ENCODE results near the gene VAC14.

Gene VAC14

GRCh38 chr16:70703041-70703834 is 97.7 kb downstream of the VAC14 start:
- DNase-seq = no peak

DNA sequence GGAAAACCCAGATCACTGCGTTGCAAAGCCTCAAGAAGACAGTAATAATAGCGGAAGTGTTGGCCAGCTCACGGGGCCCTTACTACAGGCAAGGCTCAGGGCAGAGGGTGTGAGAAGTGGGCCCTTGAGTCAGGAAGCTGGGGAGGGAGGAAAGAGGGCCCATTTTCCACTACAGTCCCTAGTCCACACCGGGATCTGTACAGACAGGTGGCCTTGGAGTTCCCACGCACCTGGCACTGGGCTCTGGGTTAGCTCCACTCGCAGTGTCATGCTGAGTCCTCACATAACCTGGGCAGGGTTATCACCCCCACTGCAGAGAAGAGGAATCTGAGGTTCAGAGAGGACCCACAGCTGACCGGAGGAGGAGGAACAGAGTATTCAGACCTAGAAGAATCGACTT is 98.3 kb downstream of the VAC14 start:
- no peak for DNase-seq

GRCh38 chr16:70701998-70702397 is 99.0 kb downstream of the VAC14 start:
- no peak for DNase-seq

DNA sequence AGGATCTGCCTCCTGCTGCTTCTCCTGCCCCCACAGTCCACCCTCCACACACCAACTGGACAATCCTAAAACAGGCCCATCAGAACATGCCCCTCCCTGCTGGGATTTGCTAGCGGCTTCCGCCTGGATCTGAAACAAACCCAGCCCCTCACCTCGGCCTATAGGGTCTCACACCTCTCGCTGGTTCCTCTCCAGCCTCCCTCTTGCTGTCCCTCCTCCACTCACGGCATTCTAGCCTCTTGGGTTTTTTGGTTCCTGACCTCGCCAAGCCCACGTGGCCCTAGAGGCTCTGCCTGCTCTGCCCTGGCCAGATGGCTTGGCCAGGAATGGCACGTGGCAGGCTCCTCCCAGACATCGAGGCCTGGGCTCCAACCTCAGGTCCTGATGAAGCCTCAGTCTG is 99.4 kb downstream of the VAC14 start:
- no peak for DNase-seq

DNA sequence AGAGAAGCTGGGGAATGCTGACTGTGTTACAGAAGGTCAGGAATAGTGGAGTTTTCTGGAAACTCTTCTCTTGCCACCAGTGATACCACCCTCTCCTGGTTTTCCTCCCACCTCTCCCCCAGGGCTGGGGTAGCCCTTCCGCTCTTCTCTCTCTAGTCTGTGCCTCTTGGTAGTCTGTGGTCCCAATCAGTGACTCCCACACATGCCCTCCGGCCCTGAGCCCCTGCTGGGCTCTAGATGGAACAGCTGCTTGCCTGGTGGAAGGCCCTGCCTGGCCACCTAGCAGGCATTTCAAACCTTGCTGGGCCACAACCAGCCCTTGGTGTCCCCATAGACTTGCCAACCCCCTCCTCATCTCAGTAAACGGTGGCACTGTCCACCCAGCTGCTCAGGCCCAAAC is 99.9 kb downstream of the VAC14 start:
- DNase-seq = no peak

DNA sequence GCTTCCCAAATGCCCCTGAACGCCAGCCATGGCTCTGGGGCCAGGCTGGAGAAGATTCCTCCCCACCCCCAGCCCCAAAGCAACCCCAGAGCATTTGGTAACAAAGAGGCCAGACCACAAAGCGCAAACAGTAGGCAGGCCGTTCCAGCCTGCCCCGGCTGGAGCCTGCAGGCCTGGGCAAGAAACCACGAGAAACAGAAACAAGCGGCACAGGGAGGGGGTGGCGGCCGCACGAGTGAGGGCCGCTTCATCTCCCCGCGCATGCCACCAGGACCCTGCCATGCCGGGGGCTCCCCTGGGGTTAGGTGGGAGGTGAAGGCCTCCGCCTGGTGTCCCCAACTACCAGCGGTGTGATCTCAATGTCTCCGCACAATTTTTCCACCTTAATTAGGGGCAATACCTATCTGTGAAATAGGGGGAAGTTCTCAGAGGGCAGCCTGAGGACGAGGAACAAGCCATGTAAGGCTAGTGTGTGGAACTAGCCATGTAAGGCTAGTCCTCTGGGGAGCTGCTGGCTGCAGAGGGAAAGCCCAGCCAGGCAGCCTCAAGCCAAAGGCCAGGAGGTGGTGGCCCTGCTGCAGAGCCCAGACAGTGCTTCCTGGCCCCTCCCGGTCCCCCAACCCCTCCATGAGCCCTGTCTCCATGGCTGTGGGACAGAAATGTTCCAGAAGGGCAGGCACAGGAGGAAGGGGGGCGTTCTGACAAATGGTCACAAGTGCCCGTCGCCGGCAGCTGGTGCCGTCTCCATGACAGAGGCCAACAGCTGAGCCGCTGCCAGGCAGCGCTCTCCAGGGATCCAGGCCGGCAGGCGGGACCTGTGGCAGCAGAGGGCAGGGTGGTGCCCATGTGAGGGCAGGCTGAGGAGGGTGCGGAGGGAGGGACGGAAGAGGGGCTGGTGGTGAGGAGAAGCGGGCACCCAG is 100.6 kb downstream of the VAC14 start:
- no peak for DNase-seq

DNA sequence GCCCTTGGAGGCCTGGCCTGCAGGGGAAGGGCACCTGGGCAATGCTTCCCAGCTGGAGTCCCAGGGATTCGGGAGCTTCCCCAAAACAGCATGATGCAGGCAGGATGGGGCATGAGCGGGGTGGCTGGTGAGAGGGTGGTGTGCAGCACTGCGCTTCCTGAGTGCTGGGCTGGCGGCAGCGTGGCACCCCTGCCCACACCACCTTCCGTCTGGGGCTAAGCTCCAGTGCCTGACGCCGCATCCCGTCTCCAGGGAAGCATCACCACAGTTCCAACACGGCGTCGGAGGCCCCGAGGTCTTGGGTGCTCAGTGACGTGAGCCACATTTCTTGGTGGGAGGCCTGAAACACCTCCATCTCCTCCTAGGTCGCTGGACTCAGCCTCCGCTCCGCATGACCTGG is 101.3 kb downstream of the VAC14 start:
- DNase-seq = no peak

DNA sequence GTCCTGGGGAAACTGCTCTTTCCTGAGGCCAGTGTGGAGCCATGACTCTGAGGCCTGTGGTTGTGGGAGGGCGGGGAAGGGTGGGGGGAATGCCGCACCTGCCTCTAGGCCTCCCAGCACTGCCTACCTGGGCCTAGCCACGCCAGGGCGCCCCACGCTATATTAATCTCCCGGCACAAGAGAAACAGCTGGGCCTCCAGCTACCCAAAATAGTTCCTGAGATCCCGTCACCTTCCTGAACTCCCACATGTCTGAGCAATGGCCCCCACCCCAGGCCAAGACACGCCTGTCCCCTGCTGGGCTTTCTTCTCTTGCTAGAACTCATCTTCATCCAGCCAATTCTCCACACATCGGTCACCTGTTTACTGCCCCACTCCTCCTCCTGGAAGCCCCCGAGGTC is 102.1 kb downstream of the VAC14 start:
- no peak for DNase-seq

DNA sequence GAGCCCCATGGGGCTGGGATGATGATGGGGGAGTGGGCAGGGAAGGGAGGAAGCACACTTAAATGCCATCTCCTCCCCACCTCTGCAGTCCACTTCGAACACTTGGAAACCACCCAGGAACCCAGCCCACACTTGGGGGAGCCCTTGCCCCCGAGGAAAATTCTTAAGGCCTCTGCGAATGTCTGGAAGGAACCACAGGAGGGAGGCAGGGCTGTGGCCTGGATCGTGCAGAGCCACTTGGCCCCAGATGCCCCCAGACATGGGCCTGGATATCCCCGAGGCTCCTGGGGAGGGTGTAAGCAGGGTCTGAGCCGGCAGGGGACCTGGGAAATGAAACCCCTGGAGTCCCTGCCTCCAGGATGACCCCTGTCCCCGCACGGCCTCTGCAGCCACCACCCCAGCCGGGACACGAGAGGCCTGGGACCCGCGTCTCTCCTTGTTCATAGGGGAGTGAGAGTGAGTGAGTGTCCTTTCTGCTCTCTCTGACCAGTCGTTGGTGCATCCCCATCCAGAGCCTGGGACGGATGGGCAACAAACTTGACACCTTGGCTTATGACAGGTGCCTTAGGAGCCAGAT is 103.3 kb downstream of the VAC14 start:
- DNase-seq = no peak

GRCh38 chr16:70696952-70697593 is 103.9 kb downstream of the VAC14 start:
- DNase-seq = peak in 1 of 2 donors; percentile 13

GRCh38 chr16:70696355-70696754 is 104.6 kb downstream of the VAC14 start:
- DNase-seq = no peak

DNA sequence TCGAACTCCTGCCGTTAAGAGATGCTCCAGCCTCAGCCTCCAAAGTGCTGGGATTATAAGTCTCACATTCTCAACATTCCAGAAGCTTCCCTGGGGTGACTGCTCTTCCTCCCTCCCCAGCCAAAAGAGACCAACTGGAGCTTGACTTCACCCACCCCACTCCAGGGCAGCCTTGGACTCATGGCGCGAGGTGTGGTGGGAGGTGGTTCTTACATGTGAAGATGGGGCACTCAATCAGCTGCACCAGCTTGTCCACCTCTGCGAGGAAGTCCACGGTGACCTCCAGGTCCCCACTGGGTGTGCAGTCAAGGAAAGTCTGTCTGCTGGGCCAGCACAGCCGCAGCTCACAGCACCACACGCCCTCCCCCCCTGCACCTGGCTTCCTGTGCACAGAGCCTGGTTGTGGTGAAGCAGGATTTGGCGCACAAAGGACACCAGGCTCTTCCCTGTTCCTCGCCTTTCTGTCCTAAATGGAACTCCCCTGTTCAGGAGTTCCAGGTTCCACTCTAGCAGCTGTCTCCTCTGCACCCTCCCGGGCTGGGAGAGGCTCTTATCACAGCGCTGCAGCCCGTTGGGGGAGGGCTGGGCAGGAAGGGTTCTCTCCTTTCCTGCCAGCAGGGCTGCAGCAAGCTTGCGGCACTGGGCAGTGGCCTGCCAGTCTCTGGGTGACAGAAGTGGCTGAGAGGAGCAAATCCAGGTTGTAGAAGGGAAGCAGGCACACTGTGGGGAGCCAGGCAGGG is 105.5 kb downstream of the VAC14 start:
- no peak for DNase-seq

DNA sequence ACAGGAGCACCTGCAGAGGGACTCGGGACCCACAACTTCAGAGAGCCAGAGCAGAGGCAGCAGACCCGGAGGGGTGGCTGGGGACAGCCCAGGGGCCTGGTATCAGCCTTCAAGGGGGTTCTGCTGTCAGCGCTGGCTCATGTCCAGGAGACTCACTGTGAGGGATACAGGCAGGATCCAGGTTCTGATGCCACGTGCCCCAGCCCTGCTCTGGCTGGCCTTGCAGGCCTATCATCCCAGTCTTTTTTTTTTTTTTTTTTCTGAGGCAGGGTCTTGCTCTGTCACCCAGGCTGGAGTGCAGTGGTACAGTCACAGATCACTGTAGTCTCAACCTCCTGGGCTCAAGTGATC is 106.1 kb downstream of the VAC14 start:
- no peak for DNase-seq

- DNase-seq = no peak
Measured at GRCh38 chr16:70694088-70694867, 106.7 kb downstream of the VAC14 start.

DNA sequence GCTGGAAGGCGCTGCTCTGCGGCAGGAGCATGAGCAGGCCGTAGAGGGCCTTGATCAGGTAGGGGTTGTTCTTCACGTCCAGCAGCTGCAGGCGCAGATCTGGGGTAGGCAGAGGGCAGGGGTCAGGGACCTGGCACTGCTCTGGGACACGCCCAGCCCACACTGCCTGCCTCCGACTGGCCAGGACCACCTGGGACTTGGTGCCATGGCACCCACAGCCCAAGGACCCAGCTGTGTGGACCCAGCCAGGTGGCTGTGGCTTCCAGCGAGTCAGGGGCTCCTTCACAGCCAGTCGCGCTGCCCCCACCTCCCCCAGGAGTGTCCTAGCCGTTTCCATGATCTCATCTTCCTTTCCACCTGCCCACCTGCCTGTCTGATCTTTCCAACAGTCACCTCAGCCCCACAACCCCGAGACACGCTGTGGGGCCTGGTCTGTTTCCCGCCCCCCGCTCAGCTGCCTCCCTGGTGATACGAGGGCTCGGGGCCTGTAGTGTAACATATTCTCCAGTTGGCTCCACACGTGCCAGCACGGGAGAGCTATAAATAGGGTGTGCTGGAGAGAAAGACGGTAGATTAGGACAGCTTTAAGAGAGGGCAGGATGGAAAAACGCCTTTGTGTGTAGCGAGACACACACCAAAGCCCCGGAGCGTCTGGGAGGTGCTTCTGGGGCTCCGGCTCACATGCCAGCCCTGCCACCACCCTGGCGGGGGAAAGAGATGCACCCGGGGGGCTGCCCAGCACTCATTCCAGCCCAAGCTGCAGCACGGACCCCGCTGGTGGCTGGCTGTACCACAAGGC is 107.9 kb downstream of the VAC14 start:
- no peak for DNase-seq

- no peak for DNase-seq
Measured at GRCh38 chr16:70692130-70692872, 108.7 kb downstream of the VAC14 start.

DNA sequence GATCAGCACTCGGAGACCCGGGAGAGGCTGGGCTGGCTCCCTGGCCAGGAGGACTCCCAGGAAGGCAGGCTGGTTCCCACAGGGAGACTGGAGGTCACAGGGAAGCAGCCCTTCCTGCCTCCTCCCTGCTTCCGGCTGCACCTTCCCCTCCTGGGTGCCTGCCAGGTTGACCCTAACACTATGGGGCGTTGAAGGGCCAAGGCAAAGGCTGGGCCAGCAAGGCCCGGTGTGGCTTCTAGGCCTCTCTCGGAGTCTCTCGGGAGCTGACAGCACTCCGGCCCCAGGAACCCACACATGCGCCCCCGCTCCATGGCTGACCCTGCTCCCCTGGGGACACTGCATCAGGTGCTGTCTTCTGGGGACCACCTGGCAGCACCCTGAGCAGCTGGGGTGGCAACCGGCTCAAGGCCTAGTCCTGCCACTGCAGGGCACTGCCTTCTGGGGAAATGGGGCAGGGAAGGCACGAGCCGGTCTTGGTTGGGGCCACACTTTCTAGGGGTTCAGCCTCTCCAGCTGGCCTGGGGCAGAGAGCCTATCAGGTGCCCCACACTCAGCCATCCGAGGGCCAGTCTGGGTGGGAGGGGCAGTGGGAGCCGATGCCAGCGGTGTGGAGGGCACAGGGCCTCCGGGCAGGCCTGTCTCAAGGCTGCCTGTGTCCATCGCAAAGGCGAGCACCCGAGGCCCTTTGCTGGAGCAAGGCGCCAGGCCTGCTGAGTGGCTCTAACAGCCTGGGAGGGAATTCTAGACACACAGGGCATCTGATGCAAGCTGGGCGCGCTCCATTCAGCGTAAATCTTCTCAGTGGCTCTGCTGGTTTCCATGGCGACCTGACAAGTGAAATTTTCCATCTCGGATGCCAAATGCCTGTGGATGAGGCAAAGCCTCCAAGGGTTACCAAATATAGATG is 109.5 kb downstream of the VAC14 start:
- DNase-seq = no peak

DNA sequence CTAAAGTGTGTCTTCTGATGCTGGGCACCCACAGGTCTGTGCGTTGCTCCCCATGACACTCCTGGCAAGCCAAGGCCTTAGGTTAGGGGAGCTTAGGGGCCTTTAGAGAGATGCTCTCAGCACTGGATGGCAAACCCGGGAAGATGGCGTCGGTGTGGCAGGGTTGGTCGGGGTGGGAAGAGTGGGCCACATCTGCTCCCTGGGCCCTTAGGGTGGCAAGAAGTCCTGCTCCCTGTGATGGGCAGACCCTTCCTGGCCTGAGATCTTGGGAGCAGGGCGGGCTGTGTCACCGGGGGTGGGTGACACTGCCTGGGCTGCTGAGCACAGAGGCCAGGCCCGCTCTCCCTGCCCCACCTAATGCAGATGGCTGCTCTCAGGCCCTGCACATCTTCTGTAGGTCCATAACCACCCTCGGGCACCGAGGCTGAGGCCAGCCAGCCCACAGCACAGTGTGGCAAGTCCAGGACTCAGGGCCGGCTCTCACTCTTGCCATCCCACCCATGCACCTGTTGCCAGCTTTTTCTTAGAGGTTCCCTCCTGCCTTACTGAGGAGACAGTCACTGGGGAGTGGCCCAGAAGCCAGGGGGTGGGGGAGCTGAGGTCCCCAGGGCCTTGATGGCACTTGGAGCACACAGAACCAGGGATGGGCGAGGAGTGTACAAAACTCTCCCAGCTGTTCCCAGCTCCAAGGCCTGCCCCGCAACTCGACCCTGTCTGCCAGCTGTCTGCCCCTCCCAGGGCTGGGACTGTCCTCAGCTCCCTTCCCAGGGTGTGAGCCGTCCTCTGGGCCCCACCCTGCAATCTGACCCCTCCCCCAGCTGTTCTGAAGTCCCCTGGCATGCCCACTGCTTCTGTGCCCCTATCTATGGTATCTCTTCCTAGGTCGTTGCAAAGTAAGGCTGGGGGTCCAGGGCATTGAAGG is 110.7 kb downstream of the VAC14 start:
- no peak for DNase-seq

All from CD4-positive, alpha-beta T cell treated with Interleukin-1 beta for 1 hour (primary cell).